Measurements from ENCODE around the gene ZNF460. TPM values are rescaled to one million over a fixed set of nuclear protein-coding genes. Genes with fewer than 3 reads are reported as not detected.
A peak's percentile ranks its signal among the peaks of the same experiment; 100 is the strongest.

Gene ZNF460
- total RNA-seq, 1 experiment from 2014 or later: 65.9 TPM

DNA sequence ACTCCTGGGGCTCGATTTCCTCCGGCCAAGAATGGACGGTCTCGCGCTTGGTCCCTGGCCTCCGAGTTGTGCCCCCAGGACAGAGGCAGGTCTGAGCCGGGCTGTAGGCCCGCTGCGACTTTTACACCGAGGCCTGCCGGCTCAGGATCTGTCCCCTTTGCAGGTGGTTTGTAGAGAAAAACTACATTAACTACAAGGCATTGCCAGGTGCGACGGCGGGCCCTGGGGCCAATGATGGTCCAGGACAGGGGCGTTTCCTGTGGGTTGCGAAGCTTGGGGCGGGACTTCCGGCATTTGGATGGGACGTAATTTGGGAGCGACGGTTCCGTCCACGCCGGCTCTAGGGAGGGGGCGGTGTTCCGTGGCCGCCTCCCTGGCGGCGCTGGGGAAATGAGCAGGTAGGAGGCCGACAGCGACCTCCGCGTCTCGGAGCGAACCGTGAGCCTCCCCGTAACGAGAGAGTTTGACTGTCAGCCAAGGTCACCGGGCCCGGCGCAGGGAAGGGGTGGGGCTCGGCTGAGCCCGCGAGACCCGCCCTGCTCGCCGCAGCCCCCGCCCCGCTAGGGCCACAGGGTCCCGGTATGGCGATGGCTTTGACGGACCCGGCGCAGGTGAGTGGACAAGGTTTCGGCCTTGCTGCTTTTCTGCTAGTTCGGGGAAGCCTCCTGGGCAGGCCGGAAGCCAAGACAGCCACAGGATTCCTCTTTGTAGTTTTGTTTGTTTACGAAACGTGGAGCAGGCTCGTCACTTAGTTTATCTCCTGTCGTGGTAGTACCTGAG lies 39.8 kb upstream of the ZNF460 start, which contains the start of gene ZNF805:
TSS of gene ZNF805 (plus strand) at position 322 of the 780 bp plus-strand sequence. CDS start at position 582, 260 bp downstream.
- Histone ChIP-seq H3K23ac (ENCODE audit: insufficient read length, low read depth, low read length) (no peak within 1 kb of the TSS), H3K23me2 (ENCODE audit: insufficient read length, low read depth, low read length, poor library complexity, severe bottlenecking) (peaks cover 7% of the 10 kb centered on the region), H4K5ac (ENCODE audit: insufficient read length, low read depth, low read length) (no peak within 1 kb of the TSS), H2BK20ac (ENCODE audit: low read depth, low read length, poor library complexity, severe bottlenecking) (no peak within 1 kb of the TSS), H4K91ac (ENCODE audit: insufficient read length, low read depth, low read length) (no peak within 1 kb of the TSS), H3K14ac (ENCODE audit: insufficient read depth, low read length) (peak within 1 kb of the TSS; percentile 82), H2AFZ (ENCODE audit: low read length) (peak within 1 kb of the TSS; percentile 60), H2BK12ac (ENCODE audit: insufficient read length, low read depth, low read length) (no peak within 1 kb of the TSS), H3K18ac (ENCODE audit: insufficient read length, low read depth, low read length) (peak within 1 kb of the TSS; percentile 85), H3K4me2 (ENCODE audit: insufficient read depth, insufficient read length, low read length) (peak within 1 kb of the TSS; percentile 91), H3K9me3 (ENCODE audit: control insufficient read depth, low read depth, low read length) (no peaks in the 10 kb centered on the region), H3K79me2 (ENCODE audit: insufficient read depth, low read length) (peaks cover 16% of the 10 kb centered on the region; the same call in 1 of the 2 replicates), H3T11ph (ENCODE audit: low read length) (no peak within 1 kb of the TSS), H3K79me1 (ENCODE audit: insufficient read depth, low read depth, low read length, poor library complexity, severe bottlenecking) (peaks cover 4% of the 10 kb centered on the region), H2BK120ac (ENCODE audit: low read depth, low read length, poor library complexity, severe bottlenecking) (no peak within 1 kb of the TSS), H3K4me1 (ENCODE audit: insufficient read depth, low read length) (no peaks in the 10 kb centered on the region), H4K8ac (replicated peaks; ENCODE audit: insufficient read length, low read depth, low read length) (no peak within 1 kb of the TSS), H3K27me3 (ENCODE audit: insufficient read depth, low read length) (no peaks in the 10 kb centered on the region), H2AK5ac (ENCODE audit: insufficient read length, low read length) (no peak within 1 kb of the TSS), H4K20me1 (ENCODE audit: control insufficient read depth, insufficient read depth, insufficient read length) (no peaks in the 10 kb centered on the region), H3K4ac (ENCODE audit: low read depth, low read length) (no peak within 1 kb of the TSS), H2BK5ac (ENCODE audit: insufficient read length, low read length) (no peak within 1 kb of the TSS), H3K9ac (ENCODE audit: extremely low read depth, insufficient read length, low read length) (peak within 1 kb of the TSS; percentile 92), H3K27ac (ENCODE audit: insufficient read length, low read depth, low read length) (no peak within 1 kb of the TSS), H3K56ac (ENCODE audit: insufficient read length, low read depth, low read length) (no peak within 1 kb of the TSS), H2BK15ac (ENCODE audit: low read depth, low read length) (no peak within 1 kb of the TSS)
- DNase-seq: peak; percentile 97
- no CpG with 5 or more reads among the region's 61 CpGs for WGBS (ENCODE audit: extremely low coverage, insufficient read length, low lambda C conversion rate)
- H3K9me3 Mint-ChIP-seq: no peaks in the 10 kb centered on the region
- H3K27me3 Mint-ChIP-seq (ENCODE audit: low read depth): peaks cover 2% of the 10 kb centered on the region; the same call in 1 of the 2 replicates
- H3K36me3 Mint-ChIP-seq (ENCODE audit: insufficient read depth in 1 of 3, low read depth in 3 of 3): peaks cover 12 to 17% (median 16%) of the 10 kb centered on the region in 3 experiments; a peak in 6 of 7 replicates
- TF ChIP-seq, protein P1, sequence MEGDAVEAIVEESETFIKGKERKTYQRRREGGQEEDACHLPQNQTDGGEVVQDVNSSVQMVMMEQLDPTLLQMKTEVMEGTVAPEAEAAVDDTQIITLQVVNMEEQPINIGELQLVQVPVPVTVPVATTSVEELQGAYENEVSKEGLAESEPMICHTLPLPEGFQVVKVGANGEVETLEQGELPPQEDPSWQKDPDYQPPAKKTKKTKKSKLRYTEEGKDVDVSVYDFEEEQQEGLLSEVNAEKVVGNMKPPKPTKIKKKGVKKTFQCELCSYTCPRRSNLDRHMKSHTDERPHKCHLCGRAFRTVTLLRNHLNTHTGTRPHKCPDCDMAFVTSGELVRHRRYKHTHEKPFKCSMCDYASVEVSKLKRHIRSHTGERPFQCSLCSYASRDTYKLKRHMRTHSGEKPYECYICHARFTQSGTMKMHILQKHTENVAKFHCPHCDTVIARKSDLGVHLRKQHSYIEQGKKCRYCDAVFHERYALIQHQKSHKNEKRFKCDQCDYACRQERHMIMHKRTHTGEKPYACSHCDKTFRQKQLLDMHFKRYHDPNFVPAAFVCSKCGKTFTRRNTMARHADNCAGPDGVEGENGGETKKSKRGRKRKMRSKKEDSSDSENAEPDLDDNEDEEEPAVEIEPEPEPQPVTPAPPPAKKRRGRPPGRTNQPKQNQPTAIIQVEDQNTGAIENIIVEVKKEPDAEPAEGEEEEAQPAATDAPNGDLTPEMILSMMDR (conservative IDR thresholded peaks at IDR 0.05): no peak
- H3K4me1 Mint-ChIP-seq: peaks cover 11% of the 10 kb centered on the region in 2 experiments
- H3K4me3 Mint-ChIP-seq: peak within 1 kb of the TSS; percentile 97 to 99
- H3K27ac Mint-ChIP-seq: peak within 1 kb of the TSS; percentile 98 to 99 (median 98)
